Activated CD4-positive, alpha-beta T cell treated with anti-CD3 and anti-CD28 coated beads, Interleukin-2, amount 50 U/mL, for 48 hours (primary cell): ENCODE measurements around the gene SON.
"Not testable (repeated sequence)": the region's sequence is repeated elsewhere in the genome, so short reads cannot be mapped to it uniquely, and the experiment has no call there.

Experiments
- DNase-seq, 2 experiments: peaks; one replicate each; pipeline ENCODE4 v3.0.0-alpha.2; 2020

SON gene, protein sequence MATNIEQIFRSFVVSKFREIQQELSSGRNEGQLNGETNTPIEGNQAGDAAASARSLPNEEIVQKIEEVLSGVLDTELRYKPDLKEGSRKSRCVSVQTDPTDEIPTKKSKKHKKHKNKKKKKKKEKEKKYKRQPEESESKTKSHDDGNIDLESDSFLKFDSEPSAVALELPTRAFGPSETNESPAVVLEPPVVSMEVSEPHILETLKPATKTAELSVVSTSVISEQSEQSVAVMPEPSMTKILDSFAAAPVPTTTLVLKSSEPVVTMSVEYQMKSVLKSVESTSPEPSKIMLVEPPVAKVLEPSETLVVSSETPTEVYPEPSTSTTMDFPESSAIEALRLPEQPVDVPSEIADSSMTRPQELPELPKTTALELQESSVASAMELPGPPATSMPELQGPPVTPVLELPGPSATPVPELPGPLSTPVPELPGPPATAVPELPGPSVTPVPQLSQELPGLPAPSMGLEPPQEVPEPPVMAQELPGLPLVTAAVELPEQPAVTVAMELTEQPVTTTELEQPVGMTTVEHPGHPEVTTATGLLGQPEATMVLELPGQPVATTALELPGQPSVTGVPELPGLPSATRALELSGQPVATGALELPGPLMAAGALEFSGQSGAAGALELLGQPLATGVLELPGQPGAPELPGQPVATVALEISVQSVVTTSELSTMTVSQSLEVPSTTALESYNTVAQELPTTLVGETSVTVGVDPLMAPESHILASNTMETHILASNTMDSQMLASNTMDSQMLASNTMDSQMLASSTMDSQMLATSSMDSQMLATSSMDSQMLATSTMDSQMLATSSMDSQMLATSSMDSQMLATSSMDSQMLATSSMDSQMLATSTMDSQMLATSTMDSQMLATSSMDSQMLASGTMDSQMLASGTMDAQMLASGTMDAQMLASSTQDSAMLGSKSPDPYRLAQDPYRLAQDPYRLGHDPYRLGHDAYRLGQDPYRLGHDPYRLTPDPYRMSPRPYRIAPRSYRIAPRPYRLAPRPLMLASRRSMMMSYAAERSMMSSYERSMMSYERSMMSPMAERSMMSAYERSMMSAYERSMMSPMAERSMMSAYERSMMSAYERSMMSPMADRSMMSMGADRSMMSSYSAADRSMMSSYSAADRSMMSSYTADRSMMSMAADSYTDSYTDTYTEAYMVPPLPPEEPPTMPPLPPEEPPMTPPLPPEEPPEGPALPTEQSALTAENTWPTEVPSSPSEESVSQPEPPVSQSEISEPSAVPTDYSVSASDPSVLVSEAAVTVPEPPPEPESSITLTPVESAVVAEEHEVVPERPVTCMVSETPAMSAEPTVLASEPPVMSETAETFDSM (N-terminal part only)

DNA sequence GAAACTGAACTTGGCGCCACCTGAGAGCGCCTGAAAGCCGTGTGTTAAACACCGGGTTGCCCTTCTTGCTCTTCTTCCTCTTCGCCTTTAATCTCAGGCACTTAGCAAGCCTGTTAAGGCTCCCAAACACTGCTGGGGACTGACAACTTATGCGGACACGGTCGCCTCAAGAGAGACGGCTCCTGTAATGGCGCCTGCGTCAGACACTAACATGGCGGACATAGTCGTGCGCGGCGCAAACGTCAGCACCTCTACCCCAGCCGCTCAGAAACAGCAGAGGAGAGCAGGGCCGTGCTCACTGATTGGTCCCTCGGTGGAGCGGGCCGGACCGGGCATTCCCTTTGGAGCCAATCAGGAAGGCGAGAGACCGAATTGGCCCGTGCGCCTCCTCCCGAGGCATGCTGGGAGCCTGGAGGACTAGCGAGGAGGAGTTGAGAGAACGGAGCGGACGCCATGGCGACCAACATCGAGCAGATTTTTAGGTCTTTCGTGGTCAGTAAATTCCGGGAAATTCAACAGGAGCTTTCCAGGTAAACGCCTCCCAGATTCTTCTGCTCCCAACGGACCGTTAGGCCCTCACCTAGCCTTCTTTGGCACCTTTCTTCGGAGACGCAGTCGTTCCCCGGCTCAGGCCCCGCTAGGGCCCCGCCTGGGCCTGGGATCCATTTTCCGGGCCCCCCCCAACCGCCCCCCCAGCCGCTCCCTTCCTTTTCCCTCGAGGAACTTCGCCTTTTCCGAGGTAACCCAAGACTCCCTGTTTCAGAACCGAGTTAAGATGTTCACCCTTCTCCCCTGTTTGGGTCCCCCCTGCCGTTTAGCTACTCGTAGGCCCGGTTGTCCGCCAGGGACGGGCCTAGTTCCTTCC is at the start of gene SON:
TSS of gene SON (plus strand) at position 399 of the 865 bp plus-strand sequence. CDS start at position 454, 55 bp downstream.
- DNase-seq, result peak; percentile 96 to 98

DNA sequence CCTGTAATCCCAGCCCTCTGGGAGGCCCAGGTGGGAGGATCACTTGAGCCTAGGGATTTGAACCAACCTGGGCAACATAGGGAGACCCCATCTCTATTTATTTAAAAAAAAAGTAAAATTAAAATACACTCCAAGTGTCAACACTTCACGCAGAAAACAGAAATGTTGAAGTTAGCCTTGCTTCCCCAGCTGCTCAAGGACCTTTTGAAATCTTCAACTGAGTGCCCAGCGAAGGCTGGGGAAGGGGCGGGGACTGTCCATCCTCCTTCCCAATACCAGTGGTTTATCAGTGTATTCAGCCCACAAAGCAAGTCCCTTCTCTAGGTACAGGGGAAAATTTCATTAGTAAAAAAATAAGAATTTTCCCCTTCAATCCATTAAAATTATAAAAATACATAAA is 49.1 kb upstream of the SON start:
- no peak for DNase-seq

DNA sequence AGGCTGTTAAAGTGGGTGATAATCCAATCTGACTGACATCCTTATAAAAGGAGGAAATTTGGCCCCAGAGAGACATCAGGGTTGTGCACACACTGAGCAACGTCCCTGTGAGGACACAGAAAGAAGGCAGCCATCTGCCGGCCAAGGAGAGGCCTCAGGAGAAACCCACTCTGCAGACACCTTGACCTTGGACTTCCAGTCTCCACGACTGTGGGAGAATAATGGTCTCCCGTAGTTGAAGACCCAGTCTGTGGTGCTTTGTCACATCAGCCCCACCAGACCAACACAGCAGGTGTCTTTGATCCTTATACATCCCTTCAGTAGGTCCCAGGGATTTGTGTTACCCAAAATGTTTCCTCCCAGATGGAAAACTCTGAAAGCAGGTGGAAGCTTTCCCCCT is 47.1 kb upstream of the SON start:
- no peak for DNase-seq

DNA sequence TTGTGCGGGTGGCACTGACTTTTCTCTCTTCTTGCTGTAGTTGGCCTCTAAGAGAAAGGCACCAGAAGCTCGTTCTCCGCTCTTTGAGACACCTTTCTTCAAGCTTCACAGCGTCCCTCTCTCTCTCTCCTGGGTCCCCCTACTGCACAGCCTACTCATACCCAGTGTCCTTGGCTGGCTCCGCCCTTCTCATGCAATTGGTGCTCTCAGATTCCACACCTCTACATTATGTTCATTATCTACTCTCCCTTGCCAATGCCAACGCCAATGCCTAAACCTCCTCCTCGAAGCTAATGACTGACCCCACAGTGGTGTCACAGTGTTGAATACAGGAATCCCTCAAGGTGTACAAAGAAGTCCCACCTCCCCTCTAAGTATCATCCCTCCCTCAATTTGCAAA is 46.5 kb upstream of the SON start:
- no peak for DNase-seq

DNA sequence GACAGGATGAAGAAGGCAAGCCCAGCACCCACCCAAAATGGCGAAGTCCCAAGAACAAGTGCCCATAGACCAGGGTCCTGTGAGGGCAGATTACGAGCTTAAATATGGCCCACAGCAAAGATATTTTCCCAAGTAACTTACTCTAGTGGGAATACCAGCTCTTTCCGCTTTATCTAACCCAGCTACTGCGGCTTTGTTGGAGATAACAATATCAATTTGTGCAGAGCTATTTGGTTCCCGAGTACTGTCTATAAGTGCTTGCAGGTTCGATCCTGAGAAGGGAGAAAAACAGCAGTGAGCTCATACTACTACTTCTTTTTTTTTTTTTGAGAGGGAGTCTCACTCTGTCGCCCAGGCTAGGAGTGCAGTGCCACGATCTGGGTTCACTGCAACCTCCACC is 37.0 kb upstream of the SON start:
- DNase-seq, result no peak

DNA sequence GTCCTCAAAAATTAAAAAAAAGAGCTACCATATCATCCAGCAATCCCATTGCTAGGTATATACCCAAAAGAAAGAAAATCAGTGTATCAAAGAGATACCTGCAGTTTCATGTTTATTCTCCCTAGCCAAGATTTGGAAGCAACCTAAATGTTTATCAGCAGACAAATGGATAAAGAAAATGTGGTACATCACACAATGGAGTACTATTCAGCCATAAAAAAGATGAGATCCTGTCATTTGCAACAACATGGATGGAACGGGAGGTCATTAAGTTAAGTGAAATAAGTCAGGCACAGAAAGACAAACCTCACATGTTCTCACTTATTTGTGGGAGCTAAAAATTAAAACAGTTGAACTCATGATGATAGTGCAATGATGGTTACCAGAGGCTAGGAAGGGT is 35.8 kb upstream of the SON start:
- DNase-seq, result not testable (repeated sequence)

DNA sequence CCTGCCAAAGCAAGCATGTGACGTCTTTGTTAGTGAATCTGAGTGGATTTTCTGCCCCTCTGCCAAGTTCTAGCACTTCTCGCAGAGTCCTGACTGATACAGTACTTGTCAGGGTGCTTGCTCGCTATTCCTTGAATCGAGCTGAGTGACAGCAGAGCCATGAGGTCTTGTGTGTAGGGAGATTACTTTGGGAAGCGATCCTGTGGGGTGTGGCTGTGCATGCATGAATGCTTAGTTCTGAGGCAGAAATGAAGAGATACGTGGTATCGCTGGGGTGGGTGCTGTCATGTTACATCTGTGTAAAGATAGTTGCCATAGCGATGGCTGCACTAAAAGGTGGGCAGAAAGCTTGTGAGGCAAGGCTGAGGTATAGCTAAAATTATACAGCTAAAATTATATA is 32.0 kb upstream of the SON start:
- DNase-seq, result no peak

DNA sequence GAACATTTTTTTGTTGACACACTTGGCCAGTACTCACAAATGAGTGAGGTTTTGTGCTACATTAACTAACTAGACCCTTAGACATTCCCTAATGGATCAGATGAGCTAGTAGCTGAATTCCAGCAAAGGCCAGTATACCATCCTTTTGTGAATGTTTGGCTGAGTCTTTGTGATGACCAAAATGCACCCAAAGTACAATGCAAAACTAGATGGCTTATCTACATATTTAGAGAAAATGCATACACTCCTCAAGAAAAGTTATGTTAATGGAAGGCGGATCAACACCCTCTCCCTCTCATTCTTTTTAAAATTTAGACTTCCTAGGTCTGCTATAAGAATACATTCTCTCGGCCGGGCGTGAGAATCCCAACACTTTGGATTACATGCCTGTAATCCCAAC is 31.2 kb upstream of the SON start:
- DNase-seq, result no peak

DNA sequence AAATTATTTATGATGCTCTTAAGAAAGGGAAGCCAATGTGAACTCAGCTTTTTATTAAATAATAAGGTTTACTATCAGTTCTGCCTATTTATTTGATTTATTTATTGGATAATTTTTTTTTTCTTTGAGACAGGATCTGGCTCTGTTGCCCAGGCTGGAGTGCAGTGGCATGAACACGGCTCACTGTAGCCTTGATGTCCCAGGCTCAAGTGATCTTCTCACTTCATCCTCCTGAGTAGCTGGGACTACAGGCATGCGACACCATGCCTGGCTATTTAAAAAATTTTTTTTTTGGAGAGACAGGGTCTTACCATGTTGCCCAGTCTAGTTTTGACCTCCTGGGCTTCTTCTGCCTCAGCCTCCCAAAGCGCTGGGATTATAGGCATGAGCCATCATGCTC is 30.4 kb upstream of the SON start:
- DNase-seq, result no peak

DNA sequence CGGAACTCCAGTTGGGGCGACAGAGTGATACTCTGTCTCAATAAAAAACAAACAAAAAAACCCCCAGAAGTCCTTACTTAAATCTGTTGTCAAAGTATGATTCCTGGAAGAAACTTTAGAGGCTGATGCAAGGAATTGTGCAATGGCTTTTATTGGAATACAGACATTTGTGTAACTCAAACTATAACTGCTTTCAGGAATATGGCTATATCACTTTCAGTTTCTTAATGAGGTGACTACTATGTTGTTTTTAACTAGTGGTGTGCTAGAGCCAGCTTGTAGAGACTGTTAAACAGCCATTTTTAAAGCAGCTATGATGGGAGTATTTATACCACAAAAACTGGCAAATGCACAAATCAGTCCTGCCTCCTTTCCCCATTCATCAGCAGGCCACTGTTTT is 28.6 kb upstream of the SON start:
- no peak for DNase-seq

DNA sequence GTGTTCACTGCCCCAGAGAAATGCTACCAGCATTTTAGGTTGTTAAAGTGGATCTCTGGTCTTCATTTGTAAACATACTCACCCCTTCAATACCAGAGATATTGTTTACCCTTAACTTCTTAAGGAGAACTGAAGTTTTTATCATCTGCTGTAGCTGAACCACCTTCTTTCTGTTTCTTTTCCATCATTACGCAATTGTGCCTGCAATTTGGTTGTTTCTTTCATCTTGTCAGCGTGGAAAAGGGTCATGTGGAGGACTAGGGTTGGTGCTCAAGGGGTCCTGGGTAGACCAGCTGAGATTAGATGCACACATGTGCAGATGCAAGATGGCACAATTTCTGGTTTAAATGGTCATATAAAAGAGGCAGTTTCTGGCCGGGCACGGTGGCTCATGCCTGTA is 23.9 kb upstream of the SON start:
- DNase-seq, result no peak

DNA sequence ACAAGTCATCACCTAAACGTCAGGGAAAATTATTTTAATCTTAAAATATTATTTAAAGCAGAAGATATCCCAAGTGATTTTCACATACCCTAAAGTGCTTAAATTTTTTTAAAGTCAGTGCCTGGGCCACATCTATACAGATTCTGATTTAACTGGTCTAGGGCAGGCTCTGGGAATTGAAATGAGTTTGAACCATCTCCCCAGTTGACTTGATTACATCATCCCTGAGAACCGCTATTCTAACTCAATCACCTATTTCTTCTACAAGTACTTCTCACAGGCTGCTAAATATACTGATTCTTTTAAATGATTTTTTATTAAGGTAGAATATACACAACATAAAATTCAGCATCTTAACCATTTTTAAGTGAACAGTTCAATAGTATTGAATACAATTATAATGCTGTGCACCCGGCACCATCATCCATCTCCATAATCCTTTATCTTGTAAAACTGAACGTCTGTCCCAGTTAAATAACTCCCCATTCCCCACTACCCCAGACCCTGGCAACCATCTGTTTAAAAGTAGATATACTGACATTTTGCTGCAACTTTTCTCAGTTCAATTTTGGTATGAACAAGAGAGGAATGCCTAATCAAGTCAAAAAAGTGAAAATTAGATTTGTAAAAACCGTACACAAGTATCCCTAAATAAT is 20.4 kb upstream of the SON start:
- DNase-seq, result no peak

DNA sequence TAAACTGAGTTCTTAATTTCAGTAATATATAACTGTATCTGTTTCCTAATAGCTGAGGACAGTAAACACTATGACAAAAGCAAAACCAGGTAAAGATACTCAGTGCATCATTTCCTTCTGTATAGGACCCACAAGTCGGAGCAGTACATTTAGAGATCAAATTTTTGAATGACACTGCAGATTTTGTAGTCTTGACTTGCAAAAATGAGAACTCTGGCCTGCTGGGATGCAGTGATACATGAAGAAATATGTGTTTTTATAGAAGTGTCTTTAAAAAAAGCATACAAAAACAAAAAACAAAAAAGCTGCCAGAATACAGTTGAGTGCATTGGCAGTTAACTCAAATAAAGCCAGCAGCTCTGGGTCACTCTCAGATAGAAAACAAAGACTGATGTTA is 19.9 kb upstream of the SON start:
- DNase-seq, result no peak

DNA sequence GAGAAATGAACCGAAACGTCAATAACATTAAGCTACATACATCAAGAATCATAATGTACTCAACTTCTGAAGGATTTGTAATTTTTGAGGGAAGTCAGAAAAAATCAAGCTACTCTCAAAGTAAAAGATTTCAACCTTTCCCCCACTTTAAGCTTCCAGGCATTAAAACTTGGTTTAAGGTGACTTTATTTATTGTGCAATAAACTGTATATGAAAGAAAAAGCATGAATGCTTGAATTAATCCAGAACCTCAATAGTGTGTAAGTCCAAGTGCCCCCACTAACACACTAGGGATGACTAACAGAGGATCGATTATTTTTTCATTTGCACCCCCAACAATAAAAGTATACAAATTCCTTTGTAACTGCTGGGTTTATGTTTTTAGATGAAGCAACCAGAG is 11.8 kb upstream of the SON start:
- no peak for DNase-seq

DNA sequence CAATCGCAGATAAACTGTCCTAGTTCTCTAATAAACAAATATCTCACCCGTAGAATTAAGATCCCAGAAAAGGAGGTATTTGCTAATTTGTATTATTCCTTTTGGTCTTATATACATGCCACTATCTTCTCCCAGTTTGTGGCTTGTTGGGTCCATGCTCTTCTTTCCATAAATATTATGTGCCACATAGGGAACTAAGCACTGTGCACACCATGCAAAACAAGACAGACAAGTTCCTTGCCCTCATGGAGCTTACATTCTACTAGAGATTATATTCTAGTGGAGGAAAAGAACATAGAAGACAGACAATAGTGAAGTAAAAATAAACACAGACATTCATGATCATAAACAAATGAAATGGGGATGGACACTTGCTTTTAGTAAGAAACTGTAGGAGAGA is 5.6 kb upstream of the SON start:
- DNase-seq, result no peak

DNA sequence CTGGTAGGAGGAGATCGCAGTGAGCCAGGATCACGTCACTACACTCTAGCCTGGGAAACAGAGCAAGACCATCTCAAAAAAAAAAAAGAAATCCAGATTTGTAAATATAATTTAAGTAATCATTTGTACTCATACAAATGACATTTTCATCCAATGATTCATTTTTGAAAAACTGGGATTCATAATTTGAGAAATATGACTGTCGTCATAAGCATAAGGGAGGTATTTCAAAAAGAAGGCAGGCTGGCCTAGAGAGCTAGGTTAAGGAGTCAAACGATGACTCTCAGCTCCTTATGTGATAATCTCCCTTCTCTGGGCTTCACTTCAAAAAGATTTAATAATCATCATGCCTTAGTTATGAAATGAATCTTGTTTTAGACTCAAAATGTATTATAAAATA is 3.2 kb upstream of the SON start:
- no peak for DNase-seq

DNA sequence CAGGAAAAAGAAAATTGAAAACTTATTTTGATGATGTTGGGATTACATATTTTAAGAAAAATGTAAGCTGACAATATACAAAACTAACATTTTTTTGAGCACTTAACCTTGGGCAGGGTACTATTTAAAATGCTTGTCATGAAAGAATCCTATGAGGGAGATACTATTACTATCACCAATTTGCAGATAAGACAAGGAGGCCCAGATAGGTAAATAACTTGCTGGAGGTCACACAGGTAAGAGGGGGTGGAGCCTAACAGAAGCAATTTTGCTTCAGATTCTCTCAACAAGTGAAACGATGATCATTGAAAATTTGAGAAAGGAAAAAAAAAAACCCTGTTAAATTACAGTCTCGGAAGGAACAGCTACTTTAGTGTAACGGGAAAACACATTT is 2.1 kb upstream of the SON start:
- no peak for DNase-seq

DNA sequence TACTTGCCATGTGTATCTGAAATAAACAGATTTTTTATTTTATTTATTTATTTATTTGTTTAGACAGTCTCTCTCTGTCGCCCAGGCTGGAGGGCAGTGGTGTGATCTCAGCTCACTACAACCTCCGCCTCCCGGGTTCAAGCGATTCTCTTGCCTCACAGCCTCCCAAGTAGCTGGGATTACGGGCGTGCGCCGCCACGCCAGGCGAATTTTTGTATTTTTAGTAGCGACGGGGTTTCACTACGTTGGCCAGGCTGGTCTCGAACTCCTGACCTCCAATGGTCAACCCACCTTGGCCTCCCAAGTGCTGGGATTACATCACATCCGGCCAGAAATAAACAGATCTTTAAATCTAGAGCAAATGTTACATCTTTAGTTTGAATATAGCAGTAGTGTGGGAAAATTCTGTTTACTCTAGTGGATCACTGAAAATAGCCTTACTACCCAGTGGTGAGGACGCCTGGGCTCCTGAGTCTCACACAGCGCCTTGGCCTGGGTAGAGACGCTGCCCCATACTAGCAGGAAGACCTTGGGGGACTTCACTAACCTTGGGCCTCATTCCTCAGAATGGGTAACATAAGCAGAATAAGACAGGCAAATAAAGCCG is 1.6 kb upstream of the SON start:
- DNase-seq, result peak; percentile 28 to 50

DNA sequence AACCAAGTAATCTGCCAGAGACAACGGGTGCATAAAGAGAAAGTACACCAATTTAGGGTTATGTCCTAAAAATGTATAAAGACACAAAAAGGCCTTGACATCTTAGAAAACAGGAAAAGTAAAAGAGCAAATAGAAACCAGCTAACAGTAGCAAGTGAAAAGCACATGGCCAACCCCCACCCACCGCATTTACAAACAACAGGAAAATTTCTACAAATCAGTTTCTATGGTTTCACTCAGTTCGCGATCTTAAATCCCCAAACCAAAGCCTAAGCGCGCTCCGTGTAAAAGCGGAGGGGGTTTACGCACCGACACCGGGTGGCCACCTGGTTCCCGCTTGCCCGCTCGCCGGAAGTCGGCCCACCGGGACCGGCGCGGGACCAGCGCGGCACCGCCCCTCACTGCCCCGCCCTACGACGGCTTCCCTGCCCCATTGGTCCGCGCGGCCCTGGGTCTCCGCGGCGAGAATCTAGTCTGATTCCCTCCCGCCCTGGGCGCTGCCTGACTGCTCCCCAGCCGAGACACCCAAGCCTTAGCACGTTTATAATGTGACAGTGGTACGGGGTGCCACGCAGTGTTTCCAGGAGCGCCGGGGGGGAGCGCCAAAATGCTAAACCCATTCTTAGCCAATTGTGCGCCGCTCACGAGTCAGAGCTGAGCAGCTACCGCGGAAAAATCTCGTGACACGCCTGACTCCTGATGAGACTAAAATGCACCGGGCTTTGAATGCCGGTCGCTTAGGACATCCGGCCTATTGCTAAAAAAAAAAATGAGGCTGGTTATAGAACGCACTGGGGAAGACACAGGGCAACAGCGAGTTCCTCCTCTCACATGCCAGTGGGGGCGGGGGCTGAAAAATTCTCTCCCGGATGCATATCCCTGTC is 840 bp upstream of the SON start, which contains the start of gene GART:
TSS of gene GART (minus strand) at position 362 of the 884 bp plus-strand sequence. CDS start 2,802 bp downstream, outside the sequence.
- DNase-seq, result peak; percentile 84 to 87
